HG02870 (cell line): Measurements from ENCODE around the gene RLN3.

Experiments
- ATAC-seq: cut with Tn5 transposase; IDR thresholded peaks from one replicate; pipeline ENCODE4 v1.9.1; 2021; ENCODE audit warnings: mild to moderate bottlenecking, moderate library complexity; ENCODE audit not compliant: unreplicated experiment

Gene RLN3

GRCh38 chr19:14073261-14073924 lies 45.4 kb downstream of the RLN3 start:
- no peak for ATAC-seq

- no peak for ATAC-seq
Observed at GRCh38 chr19:14073925-14074838, 46.2 kb downstream of the RLN3 start.

GRCh38 chr19:14078411-14078810 lies 50.5 kb downstream of the RLN3 start:
- ATAC-seq, result no peak
